HG03066 (cell line): ENCODE data around the gene PER2.
A peak's percentile ranks its signal among the peaks of the same experiment; 100 is the strongest.

Experiments
- ATAC-seq: cut with Tn5 transposase; IDR thresholded peaks from one replicate; pipeline ENCODE4 v1.9.1; 2021; ENCODE audit warnings: low read depth; ENCODE audit not compliant: unreplicated experiment

PER2 gene

DNA sequence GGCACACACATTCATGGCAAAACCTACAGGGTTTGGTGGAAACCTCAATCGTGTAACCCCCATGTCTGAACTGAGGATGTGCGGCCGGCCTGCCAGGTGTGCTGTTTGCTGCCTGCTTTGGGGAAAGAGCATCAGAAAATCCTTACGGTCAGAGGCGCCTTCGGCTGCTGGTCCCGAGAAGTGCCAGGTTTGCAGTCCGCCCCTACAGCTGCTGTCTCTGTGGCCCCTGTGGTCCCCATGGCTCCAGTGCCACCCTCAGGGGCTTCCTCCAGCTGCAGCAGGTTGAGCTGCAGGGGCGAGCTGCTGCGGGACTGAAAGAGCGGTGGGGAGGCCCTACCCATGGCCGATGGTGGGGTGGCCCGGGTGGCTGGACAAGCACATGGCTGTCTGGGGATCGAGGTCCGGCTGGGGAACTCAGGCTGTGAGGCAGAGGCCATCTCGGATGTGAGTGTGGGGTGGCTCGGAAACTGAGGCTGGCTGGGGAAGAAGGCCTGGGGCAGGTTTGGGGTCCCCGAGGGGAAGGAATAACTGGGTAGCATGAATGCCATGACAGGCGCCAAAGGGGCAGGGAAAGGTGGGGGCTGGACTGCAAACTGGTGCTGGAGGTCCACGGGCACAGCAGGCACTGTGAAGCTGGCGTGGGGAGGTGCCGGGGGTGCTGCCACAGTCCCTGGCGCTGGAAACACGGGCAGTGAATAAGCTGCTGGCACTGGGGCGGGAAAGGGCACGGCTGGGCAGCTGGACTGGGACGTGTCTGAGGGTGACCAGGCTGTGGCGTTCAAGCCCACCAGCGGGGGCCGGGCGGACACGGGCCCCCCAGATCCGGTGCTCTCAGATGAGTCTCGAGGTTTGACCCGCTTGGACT, 35.4 kb downstream of the PER2 start:
- ATAC-seq: no peak

DNA sequence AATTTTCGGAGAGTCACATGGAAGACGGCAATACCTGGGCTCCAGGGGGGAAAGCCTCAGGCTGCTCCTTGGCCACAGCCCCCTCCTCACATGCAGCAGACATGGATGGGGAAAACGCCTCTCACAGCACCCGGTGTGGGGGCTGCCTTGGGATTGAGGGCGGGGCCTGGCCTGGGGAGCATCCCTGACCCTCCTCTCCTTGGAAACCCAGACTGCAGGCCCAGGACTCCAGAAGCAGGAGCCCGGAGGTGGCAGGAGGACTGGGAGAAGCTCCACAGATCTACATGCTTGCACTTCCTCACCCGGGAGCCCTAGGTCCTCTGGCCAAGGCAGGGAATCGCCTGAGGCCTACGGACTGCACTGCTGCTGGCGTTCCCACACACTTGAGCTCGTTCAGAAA, 36.4 kb downstream of the PER2 start:
- ATAC-seq: no peak

DNA sequence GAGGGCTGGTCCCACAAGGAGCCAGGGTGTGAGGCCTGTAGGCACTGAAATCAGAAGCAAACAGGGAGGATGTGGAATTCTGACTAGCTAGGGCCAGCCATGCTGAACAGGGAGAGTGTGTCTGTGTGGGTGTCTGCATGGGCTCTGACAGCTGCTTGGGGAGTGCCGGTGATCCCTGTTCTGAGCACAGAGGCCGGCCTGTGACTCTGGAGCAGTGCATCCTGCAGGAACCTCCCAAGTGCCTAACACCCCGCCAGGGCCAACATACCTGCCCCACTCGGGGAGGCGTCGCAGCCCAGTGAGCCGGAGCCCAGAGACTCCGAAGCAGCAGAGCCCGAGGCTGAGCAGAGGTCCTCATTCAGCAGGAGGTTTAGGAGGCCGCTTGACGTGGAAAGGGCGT, 37.1 kb downstream of the PER2 start:
- no peak for ATAC-seq

- ATAC-seq: no peak
These were observed 37.5 kb downstream of the PER2 start for GRCh38 chr2:238250896-238251295.

- ATAC-seq: no peak
These were observed 40.5 kb downstream of the PER2 start for GRCh38 chr2:238247841-238248453.

DNA sequence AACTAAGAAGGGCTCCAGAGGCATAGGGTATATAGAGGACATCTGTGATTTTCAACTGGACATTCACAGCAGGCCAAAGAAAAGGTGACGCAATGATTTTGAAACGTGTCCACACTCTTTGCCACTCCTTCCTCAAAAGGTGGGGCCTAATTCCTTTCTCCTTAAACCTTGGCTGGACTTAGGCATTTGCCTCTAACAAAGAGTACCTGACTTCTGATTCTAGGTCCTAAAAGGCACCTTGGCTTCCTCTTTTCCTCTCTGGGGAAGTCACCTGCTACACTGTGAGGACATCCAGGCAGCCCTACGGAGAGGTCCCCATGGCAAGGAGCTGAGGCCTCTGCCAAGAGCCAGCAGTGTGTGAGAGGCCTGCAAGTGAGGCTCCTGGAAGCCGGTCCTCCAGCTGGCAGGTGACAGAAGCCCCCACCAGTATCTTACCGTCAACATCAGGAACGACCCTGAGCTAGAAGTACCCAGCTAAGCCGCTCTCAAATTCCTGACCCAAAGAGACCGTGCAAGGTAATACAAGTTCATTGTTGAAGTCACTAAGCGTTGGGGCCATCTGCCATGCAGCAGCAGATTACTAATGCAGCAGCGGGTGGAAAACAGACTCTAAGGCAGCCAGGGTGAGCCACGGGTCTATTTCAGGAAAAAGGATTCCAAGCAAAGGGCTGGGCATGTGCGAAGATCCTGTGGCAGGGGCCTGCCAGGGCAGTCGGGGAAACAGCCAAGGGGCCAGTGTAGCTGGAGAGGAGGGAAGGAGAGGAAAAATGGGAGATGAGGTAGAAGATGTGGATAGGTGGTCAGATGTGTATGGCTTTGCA, 41.2 kb downstream of the PER2 start:
- ATAC-seq: no peak

GRCh38 chr2:238244151-238244550, 44.3 kb downstream of the PER2 start:
- no peak for ATAC-seq

- no peak for ATAC-seq
These were observed 44.8 kb downstream of the PER2 start for GRCh38 chr2:238243496-238244076.

- ATAC-seq: no peak
These were observed 45.5 kb downstream of the PER2 start for GRCh38 chr2:238242731-238243495.

DNA sequence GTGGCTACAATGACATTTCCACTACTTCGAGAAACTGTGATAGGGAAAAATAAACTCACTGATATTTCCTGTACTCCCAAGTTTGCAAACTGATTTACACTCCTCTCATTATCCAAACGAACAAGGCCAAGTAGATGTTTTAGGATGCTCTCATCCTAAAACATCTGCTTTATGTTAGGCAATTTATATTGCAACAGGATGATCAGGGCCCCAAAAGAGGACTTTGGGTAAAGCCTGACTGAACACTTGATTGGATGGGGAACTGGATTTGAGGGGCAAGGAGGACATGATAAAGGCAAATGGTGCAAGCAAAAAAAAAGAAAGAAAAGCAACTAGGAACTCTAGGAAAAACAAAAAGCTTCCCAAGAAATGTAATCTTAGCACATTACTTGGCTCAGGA, 46.4 kb downstream of the PER2 start:
- ATAC-seq: no peak

- no peak for ATAC-seq
These were observed 47.4 kb downstream of the PER2 start for GRCh38 chr2:238240757-238241711.

- ATAC-seq: peak; percentile 85
These were observed 48.3 kb downstream of the PER2 start, which contains the start of gene HES6 for GRCh38 chr2:238239863-238240756. TSS of gene HES6 (minus strand) at chr2:238240038. CDS start at chr2:238239905, 133 bp downstream.

DNA sequence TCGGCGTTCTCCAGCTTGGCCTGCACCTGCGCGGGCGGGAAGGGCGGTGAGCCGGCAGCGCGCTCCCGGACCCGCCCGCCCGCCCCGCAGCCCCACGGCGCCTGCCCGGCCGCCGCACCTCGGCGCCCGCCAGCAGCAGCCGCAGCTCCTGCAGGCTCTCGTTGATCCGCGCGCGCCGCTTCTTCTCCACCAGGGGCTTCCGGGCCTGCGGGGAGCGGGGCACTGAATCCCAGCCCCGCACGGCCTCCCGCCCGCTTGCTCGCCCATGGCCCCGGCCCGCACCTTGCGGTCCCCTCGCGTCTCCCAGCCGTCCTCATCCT, 48.9 kb downstream of the PER2 start:
- ATAC-seq: no peak

GRCh38 chr2:238238766-238239542, 49.5 kb downstream of the PER2 start:
- peak; percentile 7 for ATAC-seq

DNA sequence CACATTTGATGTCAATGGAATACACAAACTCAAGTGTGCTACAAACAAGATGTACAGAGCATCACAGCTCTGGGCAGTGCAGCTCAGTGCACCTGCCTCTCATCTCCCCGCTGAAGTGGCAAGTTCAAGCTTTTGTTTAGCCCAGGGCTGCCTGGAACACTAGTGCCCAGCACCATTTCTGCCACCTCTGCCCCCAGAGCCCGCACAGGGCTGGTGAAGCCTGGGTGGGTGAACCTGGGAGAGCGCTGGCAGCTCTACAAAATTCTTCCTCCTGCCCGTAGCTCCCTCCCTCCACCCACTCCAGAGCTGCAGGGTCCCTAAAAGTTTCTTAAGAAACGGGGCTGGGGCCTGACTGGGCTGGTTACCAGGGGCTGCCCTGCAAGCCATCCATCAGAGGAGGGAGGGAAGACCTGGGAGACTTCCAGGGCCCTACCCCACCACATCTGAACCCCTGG, 50.1 kb downstream of the PER2 start:
- no peak for ATAC-seq

DNA sequence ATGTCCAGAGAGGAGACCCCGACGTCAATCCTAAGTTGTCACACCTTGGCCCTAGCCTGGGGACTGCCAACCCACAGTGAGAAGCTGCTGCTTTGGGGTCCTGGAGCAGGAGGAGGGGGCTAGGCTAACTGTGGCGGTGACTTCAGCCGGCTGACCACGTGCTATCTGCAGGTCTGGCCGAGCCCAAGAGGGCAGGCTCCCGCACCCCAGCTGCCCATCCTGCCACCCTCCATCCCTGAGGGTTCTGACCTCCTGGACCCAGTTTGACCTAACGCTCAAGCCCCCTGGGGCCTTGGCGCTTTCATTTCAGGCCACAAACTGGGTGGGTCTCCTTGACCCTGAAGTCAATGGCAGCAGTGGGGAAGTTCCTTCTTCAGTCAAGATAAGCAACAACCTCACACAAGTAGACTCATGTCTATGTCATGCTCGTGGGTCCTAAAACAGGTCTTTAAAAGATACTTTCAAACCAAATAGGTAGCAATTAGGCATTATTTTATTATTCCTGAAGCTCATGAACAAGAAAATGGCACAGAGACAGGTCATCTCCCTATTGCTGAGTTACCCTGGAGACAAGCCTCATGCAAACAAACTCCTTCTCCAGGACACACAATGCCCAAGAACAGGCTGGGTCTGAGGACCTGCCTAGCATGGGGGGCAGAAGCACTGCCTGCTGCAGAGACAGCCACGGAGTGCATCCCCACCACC, 50.8 kb downstream of the PER2 start:
- no peak for ATAC-seq

DNA sequence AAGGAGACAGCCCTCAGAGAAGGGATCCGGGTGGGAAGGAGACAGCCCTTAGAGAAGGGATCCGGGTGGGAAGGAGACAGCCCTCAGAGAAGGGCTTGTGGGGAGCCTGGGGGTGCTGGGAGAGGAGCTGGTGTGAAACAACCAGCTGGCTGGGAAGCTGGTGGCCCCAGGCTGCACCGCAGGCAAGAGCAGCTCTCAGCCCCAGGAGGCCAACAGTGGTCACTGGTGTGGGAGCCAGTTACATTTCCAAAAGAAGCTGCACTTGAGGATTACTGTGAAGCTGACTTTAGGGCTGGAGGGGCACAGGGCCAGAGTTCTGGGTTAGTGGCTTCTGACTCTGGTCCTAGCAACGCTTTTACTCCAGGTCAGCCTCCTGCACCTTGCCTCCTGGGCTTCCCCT, 51.8 kb downstream of the PER2 start:
- ATAC-seq: no peak
